Body of pancreas (tissue), 4 donors: Measurements from ENCODE around the gene CTPS2. TPM values are rescaled to one million over a fixed set of nuclear protein-coding genes. Genes with fewer than 3 reads are reported as not detected.

Experiments used
- ATAC-seq: fragments of 150-250 bp; one replicate; pipeline ENCODE4 v1.9.1; 2016
- DNase-seq, 4 donors: peaks; one replicate each; pipeline ENCODE4 v3.0.0-alpha.2; 2019
- H3K27ac ChIP-seq, 4 donors: fragments of 200-600 bp; sonication (generic); 1 replicate in 3 of 4; 2 replicates in 1 of 4; pipeline versions ENCODE4 v1.5.1 to v1.6.1; 2016 to 2019; ENCODE audit warnings: mild to moderate bottlenecking in 1 of 4, mixed read lengths in 1 of 4, moderate library complexity in 1 of 4
- H3K27me3 ChIP-seq, 2 donors: fragments of 200-600 bp; sonication (generic); one replicate each; pipeline ENCODE4 v1.6.0; 2016; ENCODE audit warnings: mild to moderate bottlenecking in 1 of 2
- H3K36me3 ChIP-seq, 2 donors: fragments of 200-600 bp; sonication (generic); replicated peaks in 1 of 2; 2 replicates each; pipeline ENCODE4 v1.5.1; 2016; ENCODE audit warnings: low read depth in 2 of 2; ENCODE audit not compliant: insufficient read depth in 1 of 2
- H3K4me1 ChIP-seq: fragments of 200-600 bp; sonication (generic); one replicate; pipeline ENCODE4 v1.6.0; 2016
- H3K4me3 ChIP-seq, 2 donors: fragments of 200-600 bp; sonication (generic); 1 replicate in 1 of 2; 2 replicates in 1 of 2; pipeline ENCODE4 v1.5.1; 2016 to 2019
- H3K9me3 ChIP-seq, 3 donors: fragments of 200-600 bp; sonication (generic); 1 replicate in 2 of 3; 2 replicates in 1 of 3; pipeline ENCODE4 v1.5.1; 2016
- CTCF ChIP-seq, 7 experiments: fragments of 450-650 bp in 4 of 7; fragments of 200-600 bp in 3 of 7; sonication (generic) in 3 of 7; IDR thresholded peaks; one replicate each; pipeline ENCODE4 v1.5.1; 2016 to 2019; ENCODE audit warnings: antibody characterized with exemption in 7 of 7
- POLR2A ChIP-seq, 3 donors: fragments of 450-650 bp; IDR thresholded peaks; one replicate each; pipeline ENCODE4 v1.6.1; 2016; ENCODE audit warnings: antibody characterized with exemption in 3 of 3, mild to moderate bottlenecking in 2 of 3
- WGBS, 2 donors: methylation state at CpG; one replicate each; pipeline ENCODE4 v1.1.5; 2017; 5-methylcytosine and 5-hydroxymethylcytosine counted together
- intact Hi-C: fragments of 100-400 bp; cut with DNase I; formaldehyde crosslinking; loops from one replicate; pipeline ENCODE4 v1.15.1; 2023
- total RNA-seq, 2 donors: library from RNA; depleted of rRNA; stranded (reverse); fragments of >200 nt; gene quantifications; one replicate each; pipeline ENCODE4 v1.1.0, GENCODE V29; 2016

Gene CTPS2
- total RNA-seq, 2 donors from 2014 or later = 13.2 to 16.6 TPM

DNA sequence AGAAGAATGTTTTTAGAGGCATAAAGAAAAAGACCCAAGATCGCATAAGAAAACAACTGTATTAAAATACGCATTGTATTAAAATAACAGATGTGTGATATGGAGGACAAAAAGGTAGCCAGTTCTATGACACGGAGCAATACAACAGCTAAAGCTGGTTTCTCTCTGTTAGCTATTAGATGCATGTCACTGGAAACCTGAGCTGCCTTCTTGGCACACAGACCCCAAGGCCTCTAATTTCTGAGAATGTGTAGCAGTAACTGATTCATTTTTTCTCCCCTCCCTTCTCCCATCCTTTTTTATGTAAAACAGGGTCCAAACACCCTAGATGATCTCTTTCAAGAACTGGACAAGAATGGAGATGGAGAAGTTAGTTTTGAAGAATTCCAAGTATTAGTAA, 58.4 kb downstream of the CTPS2 start:
- Histone ChIP-seq H3K27me3 (no peaks in the 10 kb centered on the region), H3K36me3 (no peaks in the 10 kb centered on the region), H3K4me1 (no peaks in the 10 kb centered on the region), H3K9me3 (no peaks in the 10 kb centered on the region), H3K4me3 (no peak overlapping the region), H3K27ac (no peak overlapping the region)
- ATAC-seq = no peak
- TF ChIP-seq POLR2A (IDR thresholded peaks at IDR 0.05) = no peak
- no peak for TF ChIP-seq CTCF (IDR thresholded peaks at IDR 0.05)
- intact Hi-C loops = no loop called here
- 86 to 100% methylated on average over 1 to 3 of the region's 3 CpGs for WGBS, 2 donors
- DNase-seq = no peak

GRCh38 chrX:16653424-16653823, 59.0 kb downstream of the CTPS2 start:
- Histone ChIP-seq H3K4me1 (no peaks in the 10 kb centered on the region), H3K27me3 (no peaks in the 10 kb centered on the region), H3K27ac (no peak overlapping the region), H3K4me3 (no peak overlapping the region), H3K9me3 (no peaks in the 10 kb centered on the region), H3K36me3 (no peaks in the 10 kb centered on the region)
- ATAC-seq (no peak), DNase-seq (no peak)
- TF ChIP-seq POLR2A (IDR thresholded peaks at IDR 0.05) (no peak), CTCF (IDR thresholded peaks at IDR 0.05) (no peak)
- WGBS, 2 donors = 50 to 85% methylated on average over 1 to 7 of the region's 7 CpGs
- intact Hi-C loops = no loop called here

GRCh38 chrX:16651391-16652024, 61.0 kb downstream of the CTPS2 start:
- 82 to 92% methylated on average over 2 to 3 of the region's 4 CpGs for WGBS, 2 donors
- no peak overlapping the region for H3K27ac ChIP-seq
- no peaks in the 10 kb centered on the region for H3K9me3 ChIP-seq
- intact Hi-C loops = no loop called here
- H3K36me3 ChIP-seq = no peaks in the 10 kb centered on the region
- ATAC-seq = no peak
- H3K27me3 ChIP-seq = no peaks in the 10 kb centered on the region
- TF ChIP-seq CTCF (IDR thresholded peaks at IDR 0.05) = no peak
- TF ChIP-seq POLR2A (IDR thresholded peaks at IDR 0.05) = no peak
- no peak overlapping the region for H3K4me3 ChIP-seq
- H3K4me1 ChIP-seq = peaks cover 4% of the 10 kb centered on the region
- DNase-seq = no peak

- TF ChIP-seq POLR2A (IDR thresholded peaks at IDR 0.05) = no peak
- no peak for ATAC-seq
- Histone ChIP-seq H3K36me3 (no peaks in the 10 kb centered on the region), H3K4me3 (no peak within 1 kb of the TSS), H3K27me3 (no peaks in the 10 kb centered on the region), H3K27ac (no peak within 1 kb of the TSS), H3K4me1 (peaks cover 7% of the 10 kb centered on the region), H3K9me3 (no peaks in the 10 kb centered on the region)
- intact Hi-C loops = no loop called here
- WGBS, 2 donors = 96% methylated on average over 4 of the region's 4 CpGs
- DNase-seq = no peak
These were observed 62.6 kb downstream of the CTPS2 start, which contains the start of gene S100G for GRCh38 chrX:16649858-16650257. Gene S100G (plus strand): TSS chrX:16650158. CDS start chrX:16651007, 849 bp downstream.

DNA sequence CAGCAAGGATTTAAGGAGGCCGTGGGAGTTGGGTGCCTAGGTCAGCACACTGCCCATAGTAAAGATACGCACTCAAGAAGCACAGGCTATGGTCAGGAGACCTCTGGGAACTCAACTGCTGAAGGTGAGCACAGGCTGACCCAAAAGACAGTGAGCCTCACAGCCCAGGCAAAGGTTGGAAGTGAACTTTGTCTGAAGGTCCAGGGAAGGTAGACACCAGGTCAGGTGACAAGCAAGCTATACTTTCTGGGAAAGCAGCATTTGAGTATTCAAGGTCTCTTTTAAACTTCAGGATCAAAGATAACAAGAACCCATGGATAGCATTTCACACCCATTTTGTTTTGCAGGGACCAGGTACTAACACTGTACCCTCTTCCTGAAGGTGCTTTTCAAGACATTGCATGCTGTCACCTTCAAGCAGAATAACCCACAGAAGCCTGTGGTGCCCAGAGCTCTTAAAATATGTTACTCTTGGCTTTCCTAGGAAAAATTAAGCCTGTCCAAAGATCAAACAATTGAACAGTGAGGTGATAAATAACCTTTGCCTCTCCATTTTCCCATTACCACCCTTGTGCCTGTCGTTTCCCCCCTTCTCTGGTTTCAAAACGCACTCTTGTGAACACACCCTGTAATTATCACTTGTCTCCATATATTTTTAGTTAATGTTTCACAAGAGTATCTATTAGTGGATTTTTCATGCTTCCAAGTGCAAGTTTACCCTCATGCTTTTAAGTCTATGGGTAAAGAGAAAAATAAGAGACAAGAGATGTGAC, 65.9 kb downstream of the CTPS2 start:
- 21 to 63% methylated on average over 2 to 4 of the region's 4 CpGs for WGBS, 2 donors
- Histone ChIP-seq H3K4me3 (no peak overlapping the region), H3K36me3 (no peaks in the 10 kb centered on the region), H3K27me3 (no peaks in the 10 kb centered on the region), H3K4me1 (peaks cover 7% of the 10 kb centered on the region), H3K27ac (no peak overlapping the region), H3K9me3 (no peaks in the 10 kb centered on the region)
- DNase-seq = no peak
- TF ChIP-seq CTCF (IDR thresholded peaks at IDR 0.05) (no peak), POLR2A (IDR thresholded peaks at IDR 0.05) (no peak)
- intact Hi-C loops = no loop called here
- ATAC-seq = no peak
